PFSK-1 (cell line): ENCODE data around the gene BET1.

ENCODE experiments used
- FOXP2 ChIP-seq: optimal IDR thresholded peaks from 2 replicates; pipeline ENCODE3; 2011; ENCODE audit warnings: borderline replicate concordance, control low read depth, inconsistent platforms; ENCODE audit not compliant: insufficient read depth; ENCODE audit errors: extremely low read length, extremely low read depth
- POLR2AphosphoS5 ChIP-seq: IDR thresholded peaks from 2 replicates; pipeline ENCODE4 v1.6.1; 2012; ENCODE audit warnings: low read depth, mild to moderate bottlenecking, control low read depth, low read length, moderate library complexity
- REST ChIP-seq, 2 experiments: IDR thresholded peaks; 2 replicates each; pipeline versions ENCODE4 v1.6.1 to v1.8.0; 2011 to 2012; ENCODE audit warnings: low read depth in 2 of 2, low read length in 2 of 2, control low read depth in 1 of 2, inconsistent platforms in 1 of 2, mild to moderate bottlenecking in 1 of 2, moderate library complexity in 1 of 2; ENCODE audit not compliant: insufficient read depth in 1 of 2
- SIN3A ChIP-seq: IDR thresholded peaks from 2 replicates; pipeline ENCODE4 v1.6.1; 2012; ENCODE audit warnings: mild to moderate bottlenecking, low read length, moderate library complexity, borderline replicate concordance; ENCODE audit not compliant: insufficient read depth
- TAF1 ChIP-seq: IDR thresholded peaks from 2 replicates; pipeline ENCODE4 v1.6.1; 2012; ENCODE audit warnings: low read length, control low read depth, borderline replicate concordance; ENCODE audit not compliant: insufficient read depth

Gene BET1

GRCh38 chr7:93949423-93949822 is 54.7 kb downstream of the BET1 start:
- TF ChIP-seq REST (IDR thresholded peaks at IDR 0.05; ENCODE audit: insufficient read depth in 1 of 2, low read depth in 2 of 2, low read length in 2 of 2): no peak
- TF ChIP-seq SIN3A: no peak
- no peak for TF ChIP-seq TAF1
- no peak for TF ChIP-seq POLR2AphosphoS5
- TF ChIP-seq FOXP2: no peak

GRCh38 chr7:93948873-93949272 is 55.3 kb downstream of the BET1 start:
- no peak for TF ChIP-seq SIN3A

GRCh38 chr7:93948106-93948505 is 56.0 kb downstream of the BET1 start:
- TF ChIP-seq POLR2AphosphoS5 (no peak), REST (IDR thresholded peaks at IDR 0.05; ENCODE audit: insufficient read depth in 1 of 2, low read depth in 2 of 2, low read length in 2 of 2) (no peak), FOXP2 (no peak), SIN3A (no peak), TAF1 (no peak)

- no peak for TF ChIP-seq TAF1
- TF ChIP-seq POLR2AphosphoS5: no peak
These were observed 58.2 kb downstream of the BET1 start for GRCh38 chr7:93945756-93946535.

GRCh38 chr7:93945083-93945482 is 59.1 kb downstream of the BET1 start:
- no peak for TF ChIP-seq FOXP2
- TF ChIP-seq SIN3A: no peak
- no peak for TF ChIP-seq TAF1
- no peak for TF ChIP-seq REST (IDR thresholded peaks at IDR 0.05; ENCODE audit: insufficient read depth in 1 of 2, low read depth in 2 of 2, low read length in 2 of 2)
- no peak for TF ChIP-seq POLR2AphosphoS5

GRCh38 chr7:93944673-93945072 is 59.5 kb downstream of the BET1 start:
- TF ChIP-seq FOXP2 (no peak), SIN3A (no peak), TAF1 (no peak), REST (IDR thresholded peaks at IDR 0.05; ENCODE audit: insufficient read depth in 1 of 2, low read depth in 2 of 2, low read length in 2 of 2) (no peak), POLR2AphosphoS5 (no peak)
